Fibroblast of the aortic adventitia (primary cell): ENCODE data around the gene ATG2B. TPM values are rescaled to one million over a fixed set of nuclear protein-coding genes. Genes with fewer than 3 reads are reported as not detected.

Experiments used
- DNase-seq: peaks from one replicate; pipeline ENCODE4 v3.0.0-alpha.2; 2010; ENCODE audit warnings: low read depth
- H3K4me3 ChIP-seq: 2 replicates; pipeline ENCODE4 v1.5.1; 2011; ENCODE audit warnings: low read depth, mild to moderate bottlenecking, control low read depth, low read length, moderate library complexity
- CTCF ChIP-seq: IDR thresholded peaks from 2 replicates; pipeline ENCODE4 v1.5.1; 2011; ENCODE audit warnings: mild to moderate bottlenecking, low read length, control low read depth, inconsistent platforms; ENCODE audit not compliant: insufficient read depth
- total RNA-seq: library from RNA; depleted of rRNA; stranded (reverse); fragments of >200 nt; gene quantifications from 2 replicates; pipeline ENCODE4 v1.2.3, GENCODE V29; 2012; ENCODE audit warnings: low replicate concordance

ATG2B gene
- total RNA-seq, 1 donor, result 28.7 TPM

GRCh38 chr14:96257900-96258299 lies 105.2 kb downstream of the ATG2B start:
- no peak for DNase-seq
- H3K4me3 ChIP-seq, result peak overlapping the region; percentile 61
- no peak for TF ChIP-seq CTCF

GRCh38 chr14:96257056-96257455 lies 106.1 kb downstream of the ATG2B start:
- DNase-seq, result no peak
- TF ChIP-seq CTCF, result no peak
- H3K4me3 ChIP-seq, result peak overlapping the region; percentile 61

- H3K4me3 ChIP-seq, result peak overlapping the region; percentile 61
- TF ChIP-seq CTCF, result peak; percentile 53
- DNase-seq, result peak; percentile 79
These were observed 106.7 kb downstream of the ATG2B start for GRCh38 chr14:96256407-96256806.

- H3K4me3 ChIP-seq, result peak within 1 kb of the TSS; percentile 61
- TF ChIP-seq CTCF, result no peak
- peak; percentile 98 for DNase-seq
These were observed 107.4 kb downstream of the ATG2B start, which contains the start of gene BDKRB1 for GRCh38 chr14:96255501-96256366. BDKRB1 (plus strand) TSS chr14:96256210; CDS start chr14:96263683, 7,473 bp downstream.

- no peak for TF ChIP-seq CTCF
- no peak for DNase-seq
These were observed 108.5 kb downstream of the ATG2B start for GRCh38 chr14:96254687-96255086.

GRCh38 chr14:96252999-96253539 lies 110.1 kb downstream of the ATG2B start:
- DNase-seq, result peak; percentile 94
- H3K4me3 ChIP-seq, result no peak overlapping the region
- TF ChIP-seq CTCF, result no peak

More at GRCh38 chr14:96254687-96255086, 108.5 kb downstream of the ATG2B start:
- H3K4me3 ChIP-seq, result no peak overlapping the region
